Cardiac fibroblast (primary cell): ENCODE measurements around the gene MRRF.

Source experiments
- DNase-seq, 2 donors: peaks; one replicate each; pipeline versions ENCODE4 v3.0.0 to v3.0.0-alpha.2; 2010; ENCODE audit warnings: low read depth in 2 of 2
- H3K4me3 ChIP-seq, 2 donors: replicated peaks in 1 of 2; 1 replicate in 1 of 2; 2 replicates in 1 of 2; pipeline ENCODE4 v1.5.1; 2011; ENCODE audit warnings: low read depth in 2 of 2, low read length in 2 of 2, mild to moderate bottlenecking in 2 of 2, moderate library complexity in 1 of 2
- CTCF ChIP-seq: IDR thresholded peaks from one replicate; pipeline ENCODE4 v1.5.1; 2011; ENCODE audit warnings: low read depth, mild to moderate bottlenecking, low read length, inconsistent platforms

Gene MRRF

GRCh38 chr9:122331523-122331927 is 66.8 kb downstream of the MRRF start:
- no peak for DNase-seq
- no peak overlapping the region for H3K4me3 ChIP-seq
- no peak for TF ChIP-seq CTCF

- no peak overlapping the region for H3K4me3 ChIP-seq
- TF ChIP-seq CTCF: no peak
- no peak for DNase-seq
Measured at GRCh38 chr9:122332083-122332482, 67.4 kb downstream of the MRRF start.

GRCh38 chr9:122332644-122333043 is 68.0 kb downstream of the MRRF start:
- no peak for TF ChIP-seq CTCF
- no peak overlapping the region for H3K4me3 ChIP-seq
- DNase-seq: no peak

GRCh38 chr9:122333169-122333808 is 68.6 kb downstream of the MRRF start:
- no peak for DNase-seq
- no peak for TF ChIP-seq CTCF
- H3K4me3 ChIP-seq: no peak overlapping the region

GRCh38 chr9:122334916-122335315 is 70.2 kb downstream of the MRRF start:
- DNase-seq: peak in 1 of 2 donors; percentile 49
- no peak overlapping the region for H3K4me3 ChIP-seq
- no peak for TF ChIP-seq CTCF

GRCh38 chr9:122336189-122336588 is 71.5 kb downstream of the MRRF start:
- no peak for DNase-seq
- TF ChIP-seq CTCF: no peak
- no peak overlapping the region for H3K4me3 ChIP-seq
